HG03378 (cell line): ENCODE results near the gene RITA1.

Experiments
- ATAC-seq: cut with Tn5 transposase; IDR thresholded peaks from one replicate; pipeline ENCODE4 v1.9.1; 2021; ENCODE audit warnings: mild to moderate bottlenecking, moderate library complexity; ENCODE audit not compliant: unreplicated experiment

Gene RITA1

DNA sequence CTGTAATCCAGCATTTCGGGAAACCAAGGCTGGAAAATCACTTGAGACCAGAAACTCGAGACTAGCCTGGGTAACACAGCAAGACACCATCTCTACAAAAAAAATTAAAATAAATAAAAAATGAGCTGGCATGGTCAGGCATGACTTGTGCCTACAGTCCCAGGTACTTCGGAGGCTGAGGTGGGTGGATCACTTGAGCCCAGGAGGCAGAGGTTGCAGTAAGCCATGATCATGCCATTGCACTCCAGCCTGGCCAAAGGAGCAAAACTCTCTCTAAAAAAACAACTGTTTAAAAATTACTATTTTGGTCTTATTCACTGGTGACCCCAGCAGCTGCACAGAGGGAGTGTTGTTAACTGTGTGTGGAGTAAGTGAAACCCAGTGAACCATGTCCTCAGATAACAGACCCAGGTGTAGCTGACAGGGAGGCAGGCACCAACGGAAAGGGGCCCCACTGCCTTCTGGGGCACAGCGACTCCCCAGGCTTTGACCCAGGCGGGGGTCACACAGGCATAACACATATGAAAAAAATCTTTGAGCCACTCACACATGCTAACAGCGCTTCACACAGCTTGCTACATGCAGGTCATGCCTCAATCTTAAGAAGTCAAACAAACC is 12.3 kb upstream of the RITA1 start:
- ATAC-seq = no peak

DNA sequence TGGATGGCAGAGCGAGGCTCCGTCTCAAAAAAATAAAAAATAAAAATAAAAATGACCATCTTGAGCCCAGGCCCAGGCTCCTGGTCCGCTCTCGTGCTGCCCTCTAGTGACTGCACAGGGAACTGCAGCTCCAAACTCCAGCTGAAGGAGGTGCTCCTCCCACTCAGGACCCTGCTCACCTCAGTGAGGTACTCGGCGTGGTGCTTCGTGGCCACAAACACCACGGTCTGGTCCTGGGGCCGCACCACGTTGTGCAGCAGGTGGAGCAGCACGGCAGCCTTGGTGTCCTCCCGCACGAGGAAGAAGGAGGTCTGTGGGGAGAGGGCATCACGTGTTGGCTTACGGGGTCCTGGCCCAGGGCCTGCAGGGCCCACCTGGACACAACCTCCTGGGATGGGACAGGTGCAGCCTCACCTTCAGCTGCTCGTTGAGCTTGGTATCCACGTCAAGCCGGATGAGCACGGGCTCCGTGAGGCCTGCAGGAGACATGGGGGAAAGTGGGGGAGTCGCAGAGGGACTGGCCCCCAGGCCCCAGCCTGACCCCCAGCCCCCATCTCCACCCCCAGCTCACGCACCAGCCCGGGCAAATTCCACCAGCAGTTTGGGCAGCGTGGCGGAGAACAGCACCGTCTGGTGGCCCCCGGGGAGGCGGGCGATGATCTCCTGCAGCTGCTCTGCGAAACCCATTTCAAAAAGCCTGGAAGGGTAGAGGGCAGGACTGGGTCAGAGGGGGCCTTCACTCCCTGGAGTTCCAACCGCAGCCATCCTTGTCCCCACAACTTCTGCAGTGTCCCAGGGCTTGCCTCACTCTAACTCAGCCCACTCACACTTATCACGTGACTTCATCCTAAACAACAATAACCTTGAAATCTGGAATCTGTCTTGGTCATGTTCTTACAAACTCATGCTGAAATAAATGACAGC is 10.8 kb upstream of the RITA1 start:
- peak; percentile 45 for ATAC-seq

DNA sequence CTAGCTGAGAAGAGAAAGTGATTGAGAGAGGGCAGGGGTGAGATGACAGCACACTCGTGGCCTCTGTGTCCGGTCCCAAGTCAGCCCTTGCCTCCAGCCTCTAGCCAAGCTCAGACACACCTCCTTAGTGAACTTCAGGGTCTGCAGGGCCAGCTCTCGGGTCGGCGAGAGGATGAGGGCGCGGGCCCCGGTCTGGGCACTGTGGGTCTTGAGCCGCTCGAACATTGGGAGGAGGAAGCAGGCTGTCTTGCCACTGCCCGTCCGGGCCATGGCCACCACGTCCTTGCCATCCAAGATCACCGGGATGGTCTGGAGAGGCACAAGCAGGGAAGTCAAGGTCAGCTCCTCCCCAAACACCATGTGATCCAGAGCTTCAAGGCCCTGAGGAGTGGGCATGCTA is 6.5 kb upstream of the RITA1 start:
- no peak for ATAC-seq

DNA sequence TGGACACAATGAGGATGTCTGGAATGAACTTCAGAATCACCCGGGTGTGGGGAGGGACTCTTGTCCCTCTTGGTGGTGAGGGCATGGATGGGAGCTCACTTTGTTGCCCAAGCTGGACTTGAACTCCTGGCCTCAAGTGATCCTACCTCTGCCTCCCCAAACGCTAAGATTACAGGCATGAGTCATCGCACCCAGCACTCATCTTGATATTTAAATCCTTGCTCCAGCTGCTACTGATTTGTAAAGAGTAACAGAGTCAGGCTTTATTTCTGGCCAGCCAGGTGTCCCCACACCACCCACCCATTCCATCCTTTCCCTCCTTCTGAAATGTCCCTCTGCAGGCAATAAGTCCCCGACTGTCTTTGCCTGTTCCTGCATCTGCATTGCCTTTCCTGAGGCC is 5.2 kb upstream of the RITA1 start:
- ATAC-seq = no peak

DNA sequence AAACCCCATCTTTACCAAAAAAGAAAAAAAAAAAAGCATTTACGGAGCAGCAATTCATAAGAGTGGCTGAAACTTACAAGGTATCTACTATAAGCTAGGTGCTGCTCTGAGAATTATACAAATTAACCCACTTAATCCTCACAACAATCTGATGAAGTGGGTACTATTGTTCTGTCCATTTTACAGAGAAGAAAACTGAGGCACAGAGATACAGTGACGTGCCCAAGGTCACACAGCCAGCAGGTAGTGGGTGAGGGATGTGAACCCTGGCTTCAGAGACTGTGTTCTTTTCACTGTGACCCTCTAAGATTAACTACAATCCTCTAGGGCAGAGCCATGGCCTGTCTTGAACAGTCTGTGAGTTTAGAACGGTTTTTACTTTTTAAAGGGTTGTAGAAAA is 3.5 kb upstream of the RITA1 start:
- no peak for ATAC-seq

DNA sequence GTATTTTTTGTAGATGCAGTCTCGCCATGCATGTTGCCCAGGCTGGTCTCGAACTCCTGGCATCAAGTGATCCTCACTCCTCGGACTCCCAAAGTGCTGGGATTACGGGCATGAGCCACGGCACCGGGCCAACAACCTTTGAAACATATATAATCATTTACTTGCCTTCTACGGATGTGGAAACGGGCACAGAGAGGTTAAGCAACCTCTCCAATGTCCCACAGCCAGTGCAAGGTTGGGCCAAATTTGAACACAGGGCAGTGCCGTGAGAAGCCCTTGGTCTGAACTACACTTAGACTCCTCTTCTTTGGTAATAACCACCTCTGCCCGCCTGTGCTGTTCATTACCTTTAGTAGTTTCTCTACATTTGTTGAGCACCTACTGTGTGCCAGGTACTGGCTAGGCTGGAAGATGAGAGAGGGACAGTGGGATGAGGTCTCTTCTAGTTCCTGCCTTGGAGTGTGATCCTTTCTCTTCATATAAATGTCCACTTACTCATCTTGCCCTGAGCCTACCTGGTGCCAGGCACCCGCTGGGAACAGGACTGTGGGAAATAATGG is 2.4 kb upstream of the RITA1 start:
- ATAC-seq = no peak

DNA sequence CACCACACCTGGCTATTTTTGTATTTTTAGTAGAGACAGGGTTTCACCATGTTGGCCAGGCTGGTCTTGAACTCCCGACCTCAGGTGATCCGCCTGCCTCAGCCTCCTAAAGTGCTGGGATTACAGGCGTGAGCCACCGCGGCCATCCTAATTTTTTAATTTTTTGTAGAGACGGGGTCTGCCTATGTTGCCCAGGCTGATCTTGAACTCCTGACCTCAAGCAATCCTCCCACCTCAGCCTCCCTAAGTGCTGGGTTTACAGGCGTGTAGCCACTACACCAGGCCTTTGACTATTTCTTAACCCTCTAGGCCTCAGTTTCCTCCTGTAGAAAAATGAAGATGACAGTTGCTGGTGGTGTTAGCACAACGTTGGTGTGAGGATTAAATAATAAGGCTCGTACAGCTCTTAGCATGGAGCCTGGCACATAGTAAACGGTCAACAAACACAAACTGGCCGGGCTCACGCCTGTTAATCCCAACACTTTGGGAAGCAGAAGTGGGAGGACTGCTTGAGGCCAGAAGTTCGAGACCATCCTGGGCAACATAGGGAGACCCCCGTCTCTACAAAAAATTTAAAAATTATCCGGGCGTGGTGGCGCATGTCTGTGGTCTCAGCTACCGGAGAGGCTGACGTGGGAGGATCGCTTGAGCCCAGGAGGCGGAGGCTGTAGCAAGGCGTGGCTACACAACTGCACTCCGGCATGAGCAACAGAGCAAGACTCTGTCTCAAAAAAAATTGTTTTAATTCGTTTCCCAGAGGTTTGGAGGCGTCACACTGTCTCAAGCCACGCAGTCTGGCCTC is 1.2 kb upstream of the RITA1 start:
- peak; percentile 58 for ATAC-seq

DNA sequence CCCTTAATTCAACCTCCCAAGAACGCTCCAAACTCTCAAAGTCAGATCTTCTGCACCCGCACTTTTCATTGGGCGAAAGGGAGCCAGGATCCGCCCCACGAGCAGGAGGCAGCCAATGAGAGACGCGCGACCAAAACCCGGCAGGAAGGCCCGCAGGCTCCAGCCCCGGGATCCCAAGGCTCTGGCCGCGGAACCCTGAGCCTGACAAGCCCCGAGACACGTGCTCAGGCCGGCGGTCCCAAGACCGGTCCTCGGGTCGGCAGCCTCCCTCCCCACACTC is 681 bp upstream of the RITA1 start:
- peak; percentile 70 for ATAC-seq

DNA sequence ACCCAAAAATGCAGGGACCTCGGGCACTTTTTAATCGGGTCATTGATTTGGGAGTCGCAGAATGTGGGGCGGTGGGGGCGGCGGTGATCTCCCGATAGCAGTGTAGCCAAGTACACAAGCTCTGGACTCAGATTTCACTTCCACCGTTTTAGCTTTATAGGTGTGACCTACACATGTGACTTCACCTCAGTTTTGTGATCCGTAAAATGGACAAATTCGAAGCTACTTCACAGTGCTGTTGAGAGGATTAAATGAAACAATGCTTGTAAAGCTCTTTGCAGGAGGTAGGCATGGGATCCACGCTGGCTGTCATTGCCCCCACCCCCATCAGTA is 478 bp downstream of the RITA1 start:
- ATAC-seq = no peak

DNA sequence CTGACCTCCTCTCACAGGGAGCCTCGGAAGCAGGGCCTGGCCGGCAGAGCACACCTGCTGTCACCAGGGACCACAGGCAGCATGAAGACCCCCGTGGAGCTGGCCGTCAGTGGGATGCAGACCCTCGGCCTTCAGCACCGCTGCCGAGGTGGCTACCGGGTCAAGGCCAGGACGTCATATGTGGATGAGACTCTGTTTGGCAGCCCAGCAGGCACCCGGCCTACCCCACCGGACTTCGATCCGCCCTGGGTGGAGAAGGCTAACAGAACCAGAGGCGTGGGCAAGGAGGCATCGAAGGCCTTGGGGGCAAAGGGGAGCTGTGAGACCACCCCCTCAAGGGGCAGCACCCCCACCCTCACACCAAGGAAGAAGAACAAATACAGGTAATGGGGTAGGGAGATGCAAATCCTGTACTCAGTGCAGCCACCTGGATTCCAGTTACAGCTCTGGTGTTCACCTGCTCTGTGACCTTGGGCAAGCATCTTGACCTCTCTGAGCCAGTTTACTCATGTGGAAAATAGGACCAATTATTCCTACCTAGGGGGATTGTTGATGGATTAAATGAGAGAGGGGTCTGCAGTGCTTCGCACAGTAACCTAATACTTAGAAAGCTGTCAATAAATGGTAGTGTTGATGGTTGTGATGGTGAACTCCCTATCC is 1.3 kb downstream of the RITA1 start:
- ATAC-seq = no peak

DNA sequence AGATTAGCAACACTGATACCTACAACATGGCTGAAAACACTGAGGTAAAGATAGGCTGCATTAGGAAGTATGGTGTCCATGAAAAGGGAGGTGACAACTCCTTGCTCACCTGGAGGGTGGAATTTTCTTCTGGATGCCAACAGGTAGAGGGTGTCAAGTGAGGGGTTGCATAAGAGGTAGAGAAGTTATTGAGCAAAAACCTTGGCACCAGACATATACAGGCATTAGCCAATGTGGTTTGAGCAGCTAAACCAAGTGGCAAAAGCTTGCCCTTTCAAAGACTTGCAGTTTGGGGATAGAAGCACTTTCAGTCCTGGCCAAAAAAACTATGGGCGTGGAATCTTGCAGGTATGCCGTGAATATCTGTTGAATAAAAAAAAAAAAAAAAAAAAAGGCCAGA is 3.8 kb downstream of the RITA1 start:
- no peak for ATAC-seq

DNA sequence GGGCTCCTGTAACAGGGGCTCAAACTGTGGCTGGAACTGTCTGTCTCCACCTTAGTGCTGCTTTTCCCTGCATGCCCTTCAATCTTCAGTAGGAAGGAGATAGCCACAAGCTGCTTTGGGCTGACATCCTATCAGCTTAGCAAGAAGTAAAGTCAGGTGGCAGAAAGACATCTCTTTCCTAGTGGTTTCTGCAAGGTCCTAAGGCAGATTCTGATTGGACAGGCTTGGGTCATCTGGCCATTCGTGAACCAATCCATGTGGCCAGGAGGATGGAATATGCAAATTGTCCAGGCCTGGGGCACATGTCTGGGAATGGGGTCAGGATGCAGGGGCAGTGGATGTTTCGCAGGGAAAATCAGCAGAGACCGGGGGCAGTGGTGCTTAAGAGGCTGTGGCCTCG is 5.2 kb downstream of the RITA1 start:
- no peak for ATAC-seq

DNA sequence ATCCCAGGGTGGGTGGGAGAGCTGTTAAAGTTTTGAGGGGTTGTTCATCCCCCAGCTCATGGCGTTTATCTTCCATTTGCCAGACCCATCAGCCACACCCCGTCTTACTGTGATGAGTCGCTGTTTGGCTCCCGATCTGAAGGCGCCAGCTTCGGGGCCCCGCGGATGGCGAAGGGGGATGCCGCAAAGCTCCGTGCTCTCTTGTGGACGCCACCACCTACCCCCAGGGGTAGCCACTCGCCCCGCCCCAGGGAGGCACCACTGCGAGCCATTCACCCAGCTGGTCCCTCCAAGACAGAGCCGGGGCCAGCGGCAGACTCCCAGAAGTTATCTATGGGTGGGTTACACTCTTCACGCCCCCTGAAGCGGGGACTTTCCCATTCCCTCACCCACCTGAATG is 5.7 kb downstream of the RITA1 start:
- no peak for ATAC-seq

DNA sequence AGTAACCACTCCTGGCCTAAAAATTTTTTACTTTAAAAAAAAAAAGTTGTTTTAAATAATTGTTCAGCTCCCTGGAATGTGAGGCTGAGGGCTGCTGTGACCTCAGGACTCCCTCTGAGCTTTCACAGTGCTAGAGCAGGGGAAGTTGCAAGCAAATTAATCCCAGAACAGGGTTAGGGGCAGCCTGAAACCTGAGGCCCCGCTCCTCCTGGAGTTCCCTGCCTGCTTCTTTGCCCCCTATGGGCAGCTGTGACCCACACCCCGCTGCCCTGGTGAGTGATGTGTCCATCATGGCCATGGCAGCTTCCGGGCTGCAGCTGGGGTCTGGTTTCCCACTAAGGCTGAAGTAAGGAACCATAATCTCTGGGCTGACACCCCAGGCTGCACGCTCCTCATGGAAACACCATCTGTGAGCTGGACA is 9.5 kb downstream of the RITA1 start:
- ATAC-seq = no peak

DNA sequence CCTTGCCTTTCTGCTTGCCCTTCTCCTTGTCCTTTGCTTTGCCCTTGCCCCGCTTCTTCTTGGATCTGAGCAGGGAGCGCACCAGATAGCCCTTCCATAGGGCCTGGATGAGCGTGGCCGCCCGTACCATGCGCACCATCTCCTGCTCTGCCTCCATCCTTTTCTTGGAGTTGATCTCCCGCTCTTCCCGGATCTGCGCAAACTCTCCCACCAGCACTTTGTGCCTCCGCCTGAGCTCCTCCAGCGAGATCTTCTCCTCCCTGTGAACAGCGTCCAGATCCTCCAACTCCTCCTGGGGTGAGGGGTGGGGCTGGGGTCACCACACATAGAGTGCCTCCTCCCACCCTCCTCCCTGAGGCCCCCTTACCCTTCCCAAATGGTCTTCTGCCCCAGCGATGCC is 10.1 kb downstream of the RITA1 start:
- no peak for ATAC-seq

DNA sequence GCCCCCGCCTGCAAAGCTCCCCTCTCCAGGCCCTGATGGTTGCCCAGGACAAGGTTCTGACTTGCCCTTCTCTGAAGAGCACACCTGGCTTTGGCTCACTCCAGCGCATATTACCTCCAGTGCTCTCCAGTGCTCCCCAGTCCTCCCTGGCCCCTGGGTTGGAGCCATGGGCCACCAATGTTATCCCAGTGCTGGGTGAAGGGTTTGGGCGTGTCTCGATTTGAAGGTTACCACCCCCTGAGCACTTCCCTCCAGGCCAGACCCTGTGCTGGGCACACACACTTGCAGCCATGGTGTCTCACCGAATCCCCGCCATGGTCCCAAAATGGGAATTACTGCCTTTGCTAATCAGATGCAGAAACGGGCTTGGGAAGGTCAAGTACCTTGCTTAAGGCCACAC is 11.1 kb downstream of the RITA1 start:
- no peak for ATAC-seq

DNA sequence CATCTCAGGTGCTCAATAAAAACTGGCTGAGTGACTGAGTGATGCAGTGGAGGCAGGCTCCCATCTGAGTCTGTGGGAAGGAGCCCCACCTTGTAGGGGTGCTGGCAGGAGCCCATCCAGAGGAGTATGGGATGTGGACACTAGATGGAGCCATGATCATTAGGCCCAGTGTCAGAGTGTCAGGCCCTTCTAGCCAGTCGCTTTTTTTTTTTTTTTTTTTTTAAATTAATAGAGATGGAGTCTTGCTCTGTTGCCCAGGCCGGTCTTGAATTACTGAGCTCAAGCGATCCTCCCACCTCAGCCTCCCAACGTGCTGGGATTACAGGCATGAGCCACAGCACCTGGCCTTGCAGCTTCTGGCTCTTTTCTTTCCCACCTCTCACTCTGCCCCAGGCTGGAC is 11.5 kb downstream of the RITA1 start:
- peak; percentile 67 for ATAC-seq

DNA sequence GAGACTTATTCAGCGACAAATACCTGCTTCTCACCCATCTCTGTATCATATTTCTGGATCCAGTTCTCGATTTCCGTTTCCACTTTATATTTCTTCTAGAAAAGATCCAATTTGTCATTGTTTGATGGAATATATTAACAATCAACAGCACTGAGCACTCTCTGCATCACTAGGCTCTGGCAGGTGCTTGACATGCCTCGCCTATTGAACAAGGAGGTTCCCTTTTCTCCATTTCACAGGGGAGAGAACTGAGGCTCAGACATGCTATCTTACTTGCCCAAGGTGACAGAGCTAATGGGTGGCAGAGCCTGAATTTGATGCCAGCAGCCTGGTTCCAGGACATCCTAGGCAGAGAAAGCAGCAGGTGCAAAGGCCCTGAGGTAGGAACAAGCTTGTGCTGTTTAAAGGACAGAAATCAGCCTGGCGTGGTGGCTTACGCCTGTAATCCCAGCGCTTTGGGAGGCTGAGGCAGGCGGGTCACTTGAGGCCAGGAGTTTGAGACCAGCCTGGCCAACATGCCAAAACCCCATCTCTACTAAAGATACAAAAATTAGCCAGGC is 12.1 kb downstream of the RITA1 start:
- no peak for ATAC-seq

DNA sequence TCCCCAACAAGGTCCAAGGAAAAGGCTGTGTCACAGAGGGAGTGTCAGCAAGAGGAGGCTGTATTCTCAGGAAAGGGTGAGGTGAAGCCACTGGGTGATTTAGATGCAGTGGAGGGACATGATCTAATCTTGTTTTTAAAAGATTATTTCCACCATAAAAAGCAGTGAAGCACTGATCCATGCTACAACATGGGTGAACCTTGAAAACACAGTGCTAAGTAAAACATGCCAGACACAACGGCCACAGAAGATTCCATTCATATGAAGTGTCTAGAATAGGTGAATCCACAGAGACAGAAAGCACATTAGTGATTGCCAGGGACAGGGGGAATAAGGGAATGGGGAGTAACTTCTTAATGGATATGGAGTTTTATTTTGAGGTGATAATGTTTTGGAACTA is 12.8 kb downstream of the RITA1 start:
- ATAC-seq = no peak

DNA sequence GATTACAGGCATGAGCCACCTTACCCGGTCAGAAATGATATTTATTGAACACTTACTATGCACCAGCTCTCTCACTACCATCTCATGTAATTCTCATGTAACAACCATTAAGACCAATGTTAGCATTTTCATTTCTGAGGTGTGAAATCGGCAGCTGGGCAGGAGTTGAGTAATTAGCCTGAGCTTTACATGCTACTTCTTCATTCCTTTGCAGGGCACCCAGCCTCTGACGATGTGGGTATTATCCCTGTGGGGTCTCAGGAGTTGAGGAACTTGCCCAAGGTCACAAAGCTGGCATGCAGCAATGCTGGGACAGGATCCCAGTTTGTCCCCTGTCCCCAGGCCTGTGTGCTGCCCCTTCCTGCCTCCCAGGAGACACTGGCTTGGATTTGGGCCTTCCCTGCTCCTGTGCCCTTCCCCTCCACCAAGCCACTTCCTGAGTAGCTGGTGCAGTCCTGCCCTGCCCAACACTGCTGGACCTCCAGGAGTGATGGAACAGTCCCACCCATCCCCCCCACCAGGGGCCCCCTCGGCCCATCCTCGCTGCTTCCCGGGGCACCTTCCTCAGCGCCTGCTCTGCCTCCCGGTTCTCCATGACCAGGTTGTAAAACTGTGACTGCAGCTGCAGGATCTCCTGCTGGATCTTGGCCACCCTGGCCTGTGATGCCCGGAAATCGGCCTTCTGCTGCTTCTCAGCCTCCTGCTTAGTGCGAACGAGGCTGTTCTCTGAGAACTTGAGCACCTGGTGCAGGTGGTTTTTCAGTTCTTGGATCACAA is 14.7 kb downstream of the RITA1 start:
- no peak for ATAC-seq
